ENCODE measurements around the gene RSPH6A.

DNA sequence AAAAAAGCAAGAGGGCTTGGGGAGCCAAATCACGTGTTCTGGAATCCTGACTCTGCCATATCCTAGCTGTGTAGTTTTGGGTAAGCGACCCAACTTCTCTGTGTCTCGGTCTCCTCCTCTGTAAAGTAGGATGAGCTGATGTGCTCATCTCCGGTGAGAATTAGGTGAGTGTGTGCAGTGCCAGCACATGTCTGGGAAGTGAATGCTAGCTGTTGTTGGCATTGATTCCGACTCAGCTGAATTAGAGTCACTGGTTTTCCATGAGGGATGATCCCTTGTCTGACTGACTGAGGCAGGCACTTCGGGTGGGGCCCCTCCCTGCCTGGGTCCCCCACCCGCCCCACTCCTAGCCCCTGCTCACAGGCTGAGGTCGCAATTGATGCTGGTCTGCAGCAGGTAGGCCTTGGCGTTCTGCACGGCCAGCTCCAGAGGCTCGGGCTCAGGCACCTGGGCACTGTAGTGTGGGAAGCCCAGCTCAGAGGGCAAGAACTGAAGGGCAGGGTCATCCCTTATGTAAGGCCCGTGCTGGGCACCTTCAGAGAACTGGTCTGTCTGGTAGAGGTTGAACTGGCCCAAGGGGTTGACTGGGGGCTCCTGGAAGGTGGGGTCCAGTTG is 835 bp downstream of the RSPH6A start:
- TF ChIP-seq EZH2 (IDR thresholded peaks at IDR 0.05; ENCODE audit: insufficient read depth, poor library complexity, severe bottlenecking), result no peak
- no peak for TF ChIP-seq EZH2phosphoT487 (IDR thresholded peaks at IDR 0.05; ENCODE audit: insufficient read depth, low read depth)

Data from GM23248 (cell line).